Calu3 (cell line): Measurements from ENCODE around the gene WDR93. TPM values are rescaled to one million over a fixed set of nuclear protein-coding genes. Genes with fewer than 3 reads are reported as not detected.

Source experiments
- BruUV-seq: library from RNA; stranded (reverse); fragments of 400-500 nt; replicated peaks from 2 replicates; lab custom pipeline; 2021; lab: Mats Ljungman, UMichigan
- CTCF ChIA-PET: fragments of 300-600 bp; sonication (Branson Sonifier 250); formaldehyde crosslinking; loops from one replicate; lab custom pipeline; 2022; ENCODE audit warnings: antibody characterized with exemption; lab: Charles Lee
- DNase-seq: peaks from one replicate; pipeline ENCODE4 v3.0.0; 2022
- H3K27ac Mint-ChIP-seq: one replicate; pipeline ENCODE4 v1.8.0; 2022; ENCODE audit warnings: mixed read lengths; ENCODE audit not compliant: unreplicated experiment
- H3K27me3 Mint-ChIP-seq: one replicate; pipeline ENCODE4 v1.8.0; 2022; ENCODE audit warnings: mixed read lengths; ENCODE audit not compliant: unreplicated experiment
- H3K36me3 Mint-ChIP-seq: one replicate; pipeline ENCODE4 v1.8.0; 2022; ENCODE audit warnings: mild to moderate bottlenecking, moderate library complexity, mixed read lengths; ENCODE audit not compliant: insufficient read depth, unreplicated experiment
- H3K4me1 Mint-ChIP-seq: one replicate; pipeline ENCODE4 v1.8.0; 2022; ENCODE audit warnings: mild to moderate bottlenecking, low read depth, mixed read lengths; ENCODE audit not compliant: unreplicated experiment
- H3K4me3 Mint-ChIP-seq: one replicate; pipeline ENCODE4 v1.8.0; 2022; ENCODE audit warnings: mild to moderate bottlenecking, low read depth, moderate library complexity, mixed read lengths; ENCODE audit not compliant: unreplicated experiment
- H3K9me3 Mint-ChIP-seq: one replicate; pipeline ENCODE4 v1.8.0; 2022; ENCODE audit warnings: low read depth, mixed read lengths; ENCODE audit not compliant: unreplicated experiment
- intact Hi-C: fragments of 100-400 bp; cut with micrococcal nuclease; formaldehyde crosslinking; loops from one replicate; pipeline ENCODE4 v1.10.0; 2022; ENCODE audit not compliant: unreplicated experiment
- total RNA-seq: library from RNA; stranded (reverse); gene quantifications from 2 replicates; pipeline ENCODE4 v1.2.3, GENCODE V29; 2022
- TF ChIP-seq, protein P1 (sequence below): fragments of 200-600 bp; IDR thresholded peaks from one replicate; pipeline ENCODE4 v1.8.0; 2022; ENCODE audit warnings: antibody characterized with exemption; ENCODE audit not compliant: unreplicated experiment

Gene WDR93
- total RNA-seq, 1 experiment from 2014 or later: not detected

DNA sequence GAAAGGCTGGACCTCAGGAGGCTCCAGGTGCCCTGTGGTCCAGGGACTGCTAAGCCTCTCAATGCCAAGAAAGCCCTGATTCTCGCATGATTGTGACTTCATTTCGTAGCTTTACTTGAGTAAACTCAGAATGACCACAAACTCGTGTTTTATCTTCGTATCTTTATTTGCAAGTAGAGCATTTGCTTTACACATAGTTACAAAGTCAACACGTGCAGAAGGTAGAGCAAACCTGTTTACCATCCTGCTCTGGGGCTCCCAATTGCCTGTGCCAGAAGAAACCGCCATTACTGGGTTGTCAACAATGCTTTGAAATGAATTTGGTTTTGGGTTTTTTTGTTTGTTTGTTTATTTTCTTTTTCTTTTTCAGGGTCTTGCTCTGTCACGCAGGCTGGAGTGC, 66.3 kb downstream of the WDR93 start:
- no TSS peak for BruUV-seq
- H3K9me3 Mint-ChIP-seq: no peaks in the 10 kb centered on the region
- TF ChIP-seq, protein P1, sequence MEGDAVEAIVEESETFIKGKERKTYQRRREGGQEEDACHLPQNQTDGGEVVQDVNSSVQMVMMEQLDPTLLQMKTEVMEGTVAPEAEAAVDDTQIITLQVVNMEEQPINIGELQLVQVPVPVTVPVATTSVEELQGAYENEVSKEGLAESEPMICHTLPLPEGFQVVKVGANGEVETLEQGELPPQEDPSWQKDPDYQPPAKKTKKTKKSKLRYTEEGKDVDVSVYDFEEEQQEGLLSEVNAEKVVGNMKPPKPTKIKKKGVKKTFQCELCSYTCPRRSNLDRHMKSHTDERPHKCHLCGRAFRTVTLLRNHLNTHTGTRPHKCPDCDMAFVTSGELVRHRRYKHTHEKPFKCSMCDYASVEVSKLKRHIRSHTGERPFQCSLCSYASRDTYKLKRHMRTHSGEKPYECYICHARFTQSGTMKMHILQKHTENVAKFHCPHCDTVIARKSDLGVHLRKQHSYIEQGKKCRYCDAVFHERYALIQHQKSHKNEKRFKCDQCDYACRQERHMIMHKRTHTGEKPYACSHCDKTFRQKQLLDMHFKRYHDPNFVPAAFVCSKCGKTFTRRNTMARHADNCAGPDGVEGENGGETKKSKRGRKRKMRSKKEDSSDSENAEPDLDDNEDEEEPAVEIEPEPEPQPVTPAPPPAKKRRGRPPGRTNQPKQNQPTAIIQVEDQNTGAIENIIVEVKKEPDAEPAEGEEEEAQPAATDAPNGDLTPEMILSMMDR: no peak
- intact Hi-C loops: no loop called here
- H3K4me1 Mint-ChIP-seq: peaks cover 51% of the 10 kb centered on the region
- no peaks in the 10 kb centered on the region for H3K36me3 Mint-ChIP-seq
- no peak for DNase-seq
- H3K4me3 Mint-ChIP-seq: no peak overlapping the region
- no peak overlapping the region for H3K27ac Mint-ChIP-seq
- no peaks in the 10 kb centered on the region for H3K27me3 Mint-ChIP-seq
- CTCF ChIA-PET: interaction anchor here (1.2 kb wide), 1 partner anchor 89 kb away, joined by 4 read pairs; no protein-coding TSS in a partner anchor

DNA sequence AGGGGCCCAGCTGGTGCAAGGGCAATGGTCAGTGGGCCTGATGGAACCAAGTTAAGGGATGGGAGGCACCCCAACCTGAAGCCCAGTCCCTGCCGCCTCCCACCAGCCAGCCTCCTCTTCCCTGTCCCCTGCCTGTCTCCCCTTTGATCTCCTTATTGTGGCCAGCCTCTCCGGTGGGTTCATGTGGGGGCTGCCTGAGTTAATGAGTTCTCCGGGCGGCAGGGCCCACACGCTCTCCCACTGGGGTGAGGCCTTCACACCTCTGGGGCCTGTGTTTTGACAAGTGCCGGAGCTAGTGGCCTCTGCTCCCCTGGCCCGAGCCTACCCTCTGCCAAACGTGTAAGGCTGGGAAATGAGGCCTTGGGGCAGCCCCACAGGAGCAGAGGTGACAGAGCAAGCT, 67.7 kb downstream of the WDR93 start:
- BruUV-seq: no TSS peak
- H3K36me3 Mint-ChIP-seq: no peaks in the 10 kb centered on the region
- TF ChIP-seq, protein P1: no peak
- H3K4me1 Mint-ChIP-seq: peaks cover 50% of the 10 kb centered on the region
- H3K27ac Mint-ChIP-seq: no peak overlapping the region
- intact Hi-C loops: no loop called here
- no peak overlapping the region for H3K4me3 Mint-ChIP-seq
- no peaks in the 10 kb centered on the region for H3K27me3 Mint-ChIP-seq
- CTCF ChIA-PET: no interaction called here
- DNase-seq: no peak
- no peaks in the 10 kb centered on the region for H3K9me3 Mint-ChIP-seq

DNA sequence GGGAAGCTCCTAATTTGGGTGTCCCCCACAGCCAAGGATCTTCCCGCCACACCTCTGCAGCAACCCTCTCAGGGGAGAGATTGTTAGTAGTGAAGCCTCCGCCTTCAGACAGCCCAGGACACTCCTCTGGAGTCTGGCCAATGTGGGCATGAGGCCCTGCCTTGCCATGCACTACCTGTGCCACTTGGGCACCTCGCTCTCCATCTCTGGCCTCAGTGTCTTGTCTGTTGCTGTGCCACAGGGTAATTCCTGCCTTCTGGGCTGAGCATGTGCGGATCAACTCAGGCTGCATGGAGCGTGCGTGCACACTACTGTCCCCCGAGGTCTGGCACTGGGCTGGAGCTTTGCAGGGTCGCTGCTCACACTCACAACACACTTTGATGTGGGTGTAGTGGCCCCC, 68.4 kb downstream of the WDR93 start:
- no peak for DNase-seq
- BruUV-seq: no TSS peak
- Mint-ChIP-seq H3K36me3 (no peaks in the 10 kb centered on the region), H3K9me3 (no peaks in the 10 kb centered on the region), H3K4me3 (no peak overlapping the region), H3K4me1 (peaks cover 50% of the 10 kb centered on the region), H3K27me3 (no peaks in the 10 kb centered on the region), H3K27ac (no peak overlapping the region)
- TF ChIP-seq, protein P1: no peak
- CTCF ChIA-PET: interaction anchor here (1.1 to 2.5 kb wide), 2 partner anchors 87 to 135 kb away, joined by 6 to 11 read pairs; partner anchors contain the start of gene AP3S2
- intact Hi-C loops: no loop called here

DNA sequence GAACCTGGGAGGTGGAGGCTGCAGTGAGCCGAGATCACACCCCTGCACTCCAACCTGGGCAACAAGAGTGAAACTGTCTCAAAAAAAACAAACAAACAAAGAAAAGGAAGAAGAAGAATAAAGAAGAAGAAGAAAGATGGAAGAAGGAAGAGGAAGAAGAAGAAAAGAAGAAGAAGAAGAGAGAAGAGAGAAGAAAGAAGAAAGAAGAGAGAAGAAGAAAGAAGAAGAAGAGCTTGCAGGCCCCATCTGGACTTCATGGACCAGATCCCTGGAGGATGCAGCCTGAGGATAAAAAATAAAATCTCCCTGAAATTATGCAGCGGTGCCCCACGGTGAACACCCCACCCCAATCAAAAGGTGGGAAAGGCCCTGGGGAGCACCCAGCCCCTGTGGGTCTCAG, 69.2 kb downstream of the WDR93 start:
- peak overlapping the region; percentile 17 for H3K27ac Mint-ChIP-seq
- intact Hi-C loops: loop anchor here (1.0 to 2.0 kb wide), 2 partner anchors 85 to 115 kb away; no protein-coding TSS in a partner anchor
- peaks cover 44% of the 10 kb centered on the region for H3K4me1 Mint-ChIP-seq
- no TSS peak for BruUV-seq
- no peak overlapping the region for H3K4me3 Mint-ChIP-seq
- no peak for DNase-seq
- H3K36me3 Mint-ChIP-seq: no peaks in the 10 kb centered on the region
- TF ChIP-seq, protein P1: no peak
- CTCF ChIA-PET: interaction anchor here (0.7 to 3.4 kb wide), 5 partner anchors 82 to 134 kb away, joined by 3 to 166 read pairs (median 6); partner anchors contain the start of gene AP3S2
- no peaks in the 10 kb centered on the region for H3K27me3 Mint-ChIP-seq
- no peaks in the 10 kb centered on the region for H3K9me3 Mint-ChIP-seq
